GM18907 (cell line): Measurements from ENCODE around the gene FBXO2.
"Not testable (repeated sequence)": the region's sequence is repeated elsewhere in the genome, so short reads cannot be mapped to it uniquely, and the experiment has no call there.

ENCODE experiments used
- ATAC-seq: cut with Tn5 transposase; IDR thresholded peaks from one replicate; pipeline ENCODE4 v1.9.1; 2021; ENCODE audit warnings: mild to moderate bottlenecking, moderate library complexity; ENCODE audit not compliant: unreplicated experiment

FBXO2 gene

GRCh38 chr1:11653861-11654136, 430 bp downstream of the FBXO2 start:
- ATAC-seq, result no peak

DNA sequence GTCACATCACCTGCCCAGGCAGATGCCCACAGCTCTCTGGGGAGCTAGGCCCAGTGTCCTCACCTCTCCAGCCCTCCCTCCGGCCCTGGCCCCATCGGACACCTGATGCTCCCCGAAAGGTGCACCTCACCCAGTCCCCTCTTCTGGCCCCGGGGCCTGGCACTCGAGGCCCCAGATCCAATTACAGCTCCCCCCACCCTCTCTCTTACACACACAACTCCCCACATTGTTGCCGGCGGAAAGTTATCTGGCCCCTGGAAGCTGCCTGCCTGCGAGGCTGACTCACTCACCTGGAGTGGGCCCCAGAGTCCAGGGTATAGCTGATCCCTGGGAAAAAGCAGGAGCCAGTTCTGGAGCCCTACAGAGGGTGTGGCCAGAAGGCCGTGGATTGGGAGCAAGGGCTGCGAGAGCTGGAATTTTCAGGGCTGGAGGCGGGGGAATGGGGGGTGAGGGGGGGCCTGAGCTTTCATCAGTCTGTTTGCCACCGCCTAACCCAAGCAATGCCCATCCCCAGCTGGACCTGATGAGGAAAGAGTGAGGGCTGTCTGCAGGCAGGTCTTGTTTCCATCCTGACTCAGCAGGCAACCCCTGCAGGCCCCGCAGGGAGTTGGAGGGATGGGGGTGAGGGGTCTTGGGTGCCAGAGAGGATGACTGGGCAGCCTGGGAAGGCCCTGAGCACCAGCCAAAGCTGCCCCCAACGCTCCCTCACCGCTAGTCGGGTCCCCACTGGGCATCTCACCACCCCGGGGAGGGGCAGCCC, 948 bp downstream of the FBXO2 start:
- ATAC-seq, result no peak

GRCh38 chr1:11652203-11652780, 1.9 kb downstream of the FBXO2 start:
- no peak for ATAC-seq

GRCh38 chr1:11651017-11651416, 3.2 kb downstream of the FBXO2 start:
- ATAC-seq, result no peak

DNA sequence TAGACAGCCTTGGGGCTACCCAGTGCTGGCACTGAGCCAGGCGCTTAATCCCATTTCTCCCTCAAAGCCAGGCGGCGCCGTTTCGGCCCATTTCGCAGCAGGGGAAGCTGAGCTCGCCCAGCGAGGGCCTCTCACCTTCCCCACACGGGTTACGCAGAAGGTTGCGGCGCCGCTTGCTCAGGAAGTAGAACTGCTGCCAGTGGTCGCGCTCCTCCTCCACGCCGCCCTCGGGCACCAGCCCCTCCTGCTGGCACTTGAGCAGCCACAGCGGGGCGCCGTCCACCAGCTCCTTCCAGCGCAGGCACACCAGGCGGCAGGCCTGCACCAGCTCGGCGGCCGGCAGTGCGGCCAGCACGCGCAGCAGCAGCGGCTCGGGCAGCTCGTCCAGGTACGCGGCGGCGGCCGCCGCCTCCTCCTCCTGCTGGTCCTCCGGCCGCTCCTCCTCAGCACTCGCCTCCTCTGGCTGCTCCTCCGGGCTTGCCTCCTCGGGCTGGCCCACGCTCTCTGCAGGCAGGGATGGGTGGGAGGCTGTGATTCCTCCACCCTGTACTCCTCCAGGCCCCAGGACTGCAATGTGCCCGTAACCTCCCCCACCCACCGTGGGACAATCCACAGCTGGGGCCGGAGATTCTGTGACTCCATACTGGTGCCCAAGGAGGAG, 3.8 kb downstream of the FBXO2 start:
- ATAC-seq, result no peak

GRCh38 chr1:11649624-11650330, 4.5 kb downstream of the FBXO2 start:
- no peak for ATAC-seq

DNA sequence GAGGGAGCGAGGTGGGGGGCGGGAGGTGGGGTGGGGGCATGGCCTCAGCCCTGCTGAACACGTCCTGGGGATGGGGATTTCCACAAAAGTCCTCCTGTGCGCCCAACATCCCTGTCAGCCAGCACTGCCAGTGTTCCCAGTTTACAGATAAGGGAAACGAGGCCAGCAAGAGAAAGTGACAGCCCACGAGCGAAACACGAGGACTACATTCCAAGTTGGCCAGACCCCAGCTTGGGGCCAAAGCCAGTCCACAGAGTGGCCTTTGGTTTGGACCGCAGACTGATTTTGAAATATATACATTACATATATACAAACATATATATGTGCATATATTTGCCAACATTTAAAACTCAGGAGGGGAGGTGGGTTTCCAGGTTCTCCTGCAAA, 5.0 kb downstream of the FBXO2 start:
- ATAC-seq, result no peak

DNA sequence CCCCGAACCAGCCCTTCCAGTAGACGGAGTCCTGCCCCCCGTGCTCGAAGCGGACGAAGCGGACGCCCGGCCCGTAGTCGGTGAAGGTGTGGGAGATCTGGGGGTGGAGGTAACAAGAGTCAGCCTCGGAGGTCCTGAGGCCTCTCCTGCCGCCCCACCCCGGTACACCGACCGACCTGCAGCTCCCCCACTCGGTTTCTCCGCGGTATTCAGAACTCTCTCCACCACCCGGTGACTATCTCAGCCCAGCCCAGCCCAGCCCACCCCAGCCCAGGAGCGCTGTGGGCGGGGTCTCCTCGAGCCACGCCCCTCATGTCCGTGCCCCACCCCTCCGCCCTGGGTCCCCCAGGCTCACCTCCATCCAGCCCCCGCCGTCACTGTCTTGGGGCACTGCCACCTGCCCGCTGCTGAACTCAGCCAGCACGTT, 5.5 kb downstream of the FBXO2 start:
- ATAC-seq, result no peak

- no peak for ATAC-seq
Measured at GRCh38 chr1:11648039-11648438, 6.2 kb downstream of the FBXO2 start.

DNA sequence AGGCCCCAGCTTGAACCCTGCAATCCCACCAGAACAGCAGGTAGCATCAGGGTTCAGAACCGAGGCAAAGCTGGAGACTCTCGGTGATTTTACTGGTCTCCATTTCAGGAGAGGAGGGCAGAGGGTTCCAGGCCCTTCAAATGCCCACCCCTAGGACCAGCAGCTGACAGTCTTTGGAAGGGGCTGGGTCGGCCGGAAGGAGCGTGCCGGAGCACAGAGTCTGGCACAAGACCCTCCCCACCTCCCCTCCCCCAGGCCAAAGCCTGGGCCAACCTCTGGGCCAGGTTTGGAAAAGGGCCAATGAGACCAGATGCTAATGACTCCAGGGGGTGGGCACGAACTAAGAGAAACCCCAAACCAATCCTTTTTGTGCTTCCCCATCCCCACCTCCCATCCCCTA, 6.9 kb downstream of the FBXO2 start:
- ATAC-seq, result no peak

DNA sequence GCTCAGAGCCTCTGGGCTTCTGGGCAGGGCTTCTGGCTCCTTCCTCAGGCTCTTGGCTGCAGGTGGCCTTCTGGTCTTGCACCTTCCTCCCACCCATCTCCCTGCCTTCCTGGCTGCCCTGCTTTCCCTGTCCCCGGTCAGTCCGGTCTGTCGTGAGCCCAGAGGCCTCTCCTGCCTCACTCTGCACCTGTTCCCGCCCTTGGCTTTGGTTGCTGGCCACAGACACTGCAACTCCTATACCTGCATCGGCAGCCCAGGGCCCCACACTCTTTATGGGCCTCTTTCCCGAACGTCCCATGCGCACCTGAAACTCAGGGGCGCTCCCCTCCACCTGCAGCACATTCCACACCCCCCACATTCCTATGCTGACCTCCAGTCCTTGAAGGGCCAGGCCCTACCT, 7.9 kb downstream of the FBXO2 start:
- ATAC-seq, result no peak

- no peak for ATAC-seq
Measured at GRCh38 chr1:11645670-11646265, 8.5 kb downstream of the FBXO2 start.

GRCh38 chr1:11645270-11645669, 9.0 kb downstream of the FBXO2 start:
- no peak for ATAC-seq

DNA sequence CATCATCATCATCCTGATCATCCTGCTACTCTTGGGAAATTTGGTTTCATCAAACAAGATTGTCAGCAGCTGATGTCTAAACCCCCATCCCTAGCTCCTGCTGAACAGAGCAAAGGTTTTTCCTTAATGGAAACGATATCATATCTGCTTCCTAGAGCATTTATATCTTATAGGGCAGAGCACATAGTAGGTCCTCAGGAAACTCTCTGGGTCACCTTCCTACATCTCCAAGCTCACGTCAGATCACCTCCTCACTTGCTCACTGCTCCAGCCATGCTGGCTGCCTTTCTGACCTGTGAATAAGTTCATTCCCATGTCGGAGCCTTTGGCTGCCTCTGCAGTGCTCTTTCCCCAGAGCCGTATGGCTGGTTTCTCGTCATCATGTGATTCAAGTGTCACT, 10.4 kb downstream of the FBXO2 start:
- ATAC-seq, result no peak

GRCh38 chr1:11642418-11643017, 11.7 kb downstream of the FBXO2 start:
- not testable (repeated sequence) for ATAC-seq

DNA sequence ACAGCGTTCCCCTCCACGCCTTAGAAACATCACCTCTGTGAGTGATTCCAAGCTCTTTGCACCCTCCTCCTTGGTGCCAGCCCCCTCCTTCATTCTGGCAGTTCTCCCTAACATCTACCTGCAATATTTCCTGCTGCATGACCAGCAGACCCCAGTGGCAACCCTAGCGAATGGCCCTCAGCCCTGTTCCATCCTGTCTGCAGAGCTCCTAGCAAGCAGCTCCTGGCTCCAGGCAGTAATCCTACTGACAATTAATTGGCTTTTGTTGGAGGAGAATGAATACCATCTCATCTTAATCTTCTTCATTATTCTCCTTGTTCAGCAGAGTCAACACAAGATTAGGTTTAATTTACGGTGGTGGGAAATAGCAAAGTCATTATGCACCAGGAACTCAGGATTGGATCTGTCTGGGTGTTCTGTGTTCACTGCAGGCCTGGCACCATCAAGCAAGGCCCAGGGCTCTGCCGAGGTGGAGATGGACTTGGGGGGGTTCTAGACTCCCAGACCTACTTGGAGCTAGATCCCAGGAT, 12.4 kb downstream of the FBXO2 start:
- ATAC-seq, result no peak

GRCh38 chr1:11640944-11641343, 13.3 kb downstream of the FBXO2 start:
- no peak for ATAC-seq

DNA sequence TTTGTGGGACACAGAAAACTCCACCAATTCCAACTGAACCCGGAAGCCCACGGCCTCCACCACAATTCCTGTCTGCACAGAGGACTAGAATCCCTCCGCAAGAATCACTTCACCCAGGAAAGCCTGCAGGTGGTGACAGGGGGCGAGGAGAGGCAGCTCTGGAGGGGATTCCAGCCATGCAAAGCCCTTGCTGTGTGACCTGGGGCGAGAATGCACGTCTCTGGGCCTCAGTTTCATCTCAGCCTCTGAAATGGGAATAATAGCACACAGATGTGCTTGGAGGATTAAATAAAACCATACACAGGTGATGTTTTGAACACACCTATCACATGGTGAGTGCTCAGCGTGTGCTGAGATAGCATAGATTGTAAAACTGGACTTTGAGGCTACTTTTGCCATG, 14.1 kb downstream of the FBXO2 start:
- ATAC-seq, result no peak

GRCh38 chr1:11639372-11639771, 14.9 kb downstream of the FBXO2 start:
- ATAC-seq, result no peak

DNA sequence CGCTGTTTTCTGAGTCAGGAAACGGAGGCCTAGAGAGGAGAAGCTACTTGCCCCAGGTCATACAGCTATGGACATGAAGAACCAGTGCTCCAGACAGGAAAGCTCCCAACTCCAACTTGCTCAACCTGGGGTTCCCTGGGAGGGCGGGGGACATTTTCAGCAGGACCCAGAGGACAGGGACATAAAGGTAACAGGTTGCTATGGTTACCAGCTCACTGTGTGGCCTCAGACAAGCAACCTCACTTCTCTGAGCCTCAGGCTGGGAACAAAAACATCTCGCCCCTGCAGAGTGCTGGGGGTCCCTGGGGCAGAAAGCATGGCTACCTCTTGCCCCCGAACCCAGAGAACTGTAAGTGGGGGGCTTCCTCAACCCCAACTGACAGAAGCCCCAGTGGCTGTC, 16.1 kb downstream of the FBXO2 start:
- ATAC-seq, result no peak
